HG03097 (cell line): ENCODE results near the gene POLR3GL.

Source experiments
- ATAC-seq: cut with Tn5 transposase; IDR thresholded peaks from one replicate; pipeline ENCODE4 v1.9.1; 2021; ENCODE audit not compliant: unreplicated experiment, low FRiP score

Gene POLR3GL

GRCh38 chr1:145947551-145947950 is 16.9 kb upstream of the POLR3GL start:
- no peak for ATAC-seq

- ATAC-seq = no peak
These were observed 15.3 kb upstream of the POLR3GL start for GRCh38 chr1:145949219-145949618.

- no peak for ATAC-seq
These were observed 13.0 kb upstream of the POLR3GL start for GRCh38 chr1:145951526-145951925.

GRCh38 chr1:145952903-145953302 is 11.6 kb upstream of the POLR3GL start:
- no peak for ATAC-seq

- ATAC-seq = no peak
These were observed 10.6 kb upstream of the POLR3GL start for GRCh38 chr1:145953861-145954260.

GRCh38 chr1:145955436-145955835 is 9.1 kb upstream of the POLR3GL start:
- ATAC-seq = no peak

GRCh38 chr1:145956361-145956760 is 8.1 kb upstream of the POLR3GL start:
- no peak for ATAC-seq

GRCh38 chr1:145956781-145957442 is 7.6 kb upstream of the POLR3GL start:
- no peak for ATAC-seq

- ATAC-seq = peak; percentile 87
These were observed 6.8 kb upstream of the POLR3GL start, which contains the start of gene LIX1L for GRCh38 chr1:145957443-145958319. TSS of gene LIX1L (minus strand) at chr1:145958017. CDS start at chr1:145957927, 90 bp downstream.

- no peak for ATAC-seq
These were observed 5.8 kb upstream of the POLR3GL start for GRCh38 chr1:145958734-145959133.

- no peak for ATAC-seq
These were observed 5.2 kb upstream of the POLR3GL start for GRCh38 chr1:145959333-145959732.

GRCh38 chr1:145959957-145960467 is 4.5 kb upstream of the POLR3GL start:
- ATAC-seq = no peak

GRCh38 chr1:145960468-145961108 is 3.9 kb upstream of the POLR3GL start:
- no peak for ATAC-seq

- no peak for ATAC-seq
These were observed 3.4 kb upstream of the POLR3GL start for GRCh38 chr1:145961109-145961424.

GRCh38 chr1:145961425-145962156 is 2.9 kb upstream of the POLR3GL start:
- no peak for ATAC-seq

- ATAC-seq = no peak
These were observed 2.1 kb upstream of the POLR3GL start for GRCh38 chr1:145962157-145963102.

- no peak for ATAC-seq
These were observed 1.0 kb upstream of the POLR3GL start for GRCh38 chr1:145963265-145964019.

- no peak for ATAC-seq
These were observed 742 bp downstream of the POLR3GL start for GRCh38 chr1:145965119-145965744.
